HepG2 (cell line): ENCODE results near the gene TRMU. TPM values are rescaled to one million over a fixed set of nuclear protein-coding genes. Genes with fewer than 3 reads are reported as not detected.

ENCODE experiments used
- ATAC-seq: fragments of 200-7000 bp; cut with Tn5 transposase; 3 replicates; pipeline ENCODE4 v1.9.1; 2020; ENCODE audit warnings: mild to moderate bottlenecking, moderate library complexity
- BruUV-seq: library from RNA; stranded (reverse); fragments of 400-500 nt; replicated peaks from 2 replicates; lab custom pipeline; 2021; lab: Mats Ljungman, UMichigan
- CTCF ChIA-PET: fragments of 300-600 bp; formaldehyde crosslinking; extraction: SDS; loops from one replicate; lab custom pipeline; 2021; ENCODE audit warnings: low total read pairs, inconsistent platforms, low intra/inter-chr PET ratio; lab: Yijun Ruan, JAX
- POLR2A ChIA-PET: fragments of 350-600 bp; sonication (Branson Sonifier 250); formaldehyde crosslinking; loops from one replicate; lab custom pipeline; 2020; ENCODE audit warnings: antibody characterized with exemption, inconsistent platforms; lab: Yijun Ruan, JAX
- DNase-seq: peaks from one replicate; pipeline ENCODE4 v3.0.0-alpha.2; 2015; ENCODE audit warnings: low spot score
- FAIRE-seq: peaks from 3 replicates; lab custom pipeline; 2011; peaks lifted over from hg19 to GRCh38; lab: Jason Lieb, UNC
- H2AFZ ChIP-seq: one replicate; pipeline ENCODE4 v1.6.1; 2011; ENCODE audit warnings: low read length, inconsistent platforms
- H3K27ac ChIP-seq: fragments of 300-600 bp; 3 replicates; pipeline ENCODE4 v1.8.0; 2011; ENCODE audit warnings: mixed run types, mild to moderate bottlenecking, mixed read lengths, low read length, inconsistent platforms; ENCODE audit not compliant: insufficient read depth; ENCODE audit errors: extremely low read length
- H3K27me3 ChIP-seq, 2 experiments: fragments of 200-600 bp in 1 of 2; 2 replicates in 1 of 2; 3 replicates in 1 of 2; pipeline versions ENCODE4 v1.6.0 to v1.8.0; 2011; ENCODE audit warnings: low read length in 2 of 2, mild to moderate bottlenecking in 2 of 2, moderate library complexity in 2 of 2, inconsistent platforms in 1 of 2; ENCODE audit not compliant: insufficient read depth in 2 of 2, control insufficient read depth in 1 of 2
- H3K36me3 ChIP-seq, 2 experiments: fragments of 200-600 bp in 1 of 2; replicated peaks in 1 of 2; 2 replicates in 1 of 2; 3 replicates in 1 of 2; pipeline versions ENCODE4 v1.5.1 to v1.8.0; 2011; ENCODE audit warnings: low read length in 2 of 2, inconsistent platforms in 1 of 2; ENCODE audit not compliant: insufficient read depth in 2 of 2, control insufficient read depth in 1 of 2
- H3K4me1 ChIP-seq: 2 replicates; pipeline ENCODE4 v1.5.1; 2012; ENCODE audit warnings: low read length, inconsistent platforms; ENCODE audit not compliant: insufficient read depth
- H3K4me2 ChIP-seq: 2 replicates; pipeline ENCODE4 v1.6.0; 2011; ENCODE audit warnings: low read depth, low read length, inconsistent platforms
- H3K4me3 ChIP-seq, 3 experiments: fragments of 200-600 bp in 1 of 3; sonication (generic), shearing (Covaris generic) in 1 of 3; replicated peaks in 1 of 3; 2 replicates each; pipeline ENCODE4 v1.5.1; 2011 to 2016; ENCODE audit warnings: low read length in 3 of 3, inconsistent platforms in 2 of 3, low read depth in 2 of 3, mild to moderate bottlenecking in 2 of 3, control low read depth in 1 of 3, mixed read lengths in 1 of 3; ENCODE audit not compliant: insufficient read depth in 1 of 3
- H3K79me2 ChIP-seq: one replicate; pipeline ENCODE4 v1.6.1; 2011; ENCODE audit warnings: low read length, inconsistent platforms; ENCODE audit not compliant: insufficient read depth
- H3K9ac ChIP-seq: 2 replicates; pipeline ENCODE4 v1.6.0; 2011; ENCODE audit warnings: mild to moderate bottlenecking, low read depth, low read length, inconsistent platforms; ENCODE audit not compliant: insufficient read depth
- H3K9me3 ChIP-seq: 2 replicates; pipeline ENCODE4 v1.5.1; 2012; ENCODE audit warnings: mild to moderate bottlenecking, low read length
- H4K20me1 ChIP-seq: 2 replicates; pipeline ENCODE4 v1.6.0; 2011; ENCODE audit warnings: inconsistent platforms, mild to moderate bottlenecking, low read length, moderate library complexity; ENCODE audit not compliant: insufficient read depth
- HCFC1 ChIP-seq: fragments of 150-350 bp; IDR thresholded peaks from 2 replicates; pipeline ENCODE4 v1.6.1; 2014; ENCODE audit warnings: low read depth, low read length
- PCBP1 ChIP-seq: fragments of 200-400 bp; formaldehyde crosslinking; IDR thresholded peaks from 2 replicates; pipeline ENCODE4 v1.6.1; 2017; ENCODE audit warnings: mild to moderate bottlenecking, low read depth, low read length, borderline replicate concordance
- POLR2A ChIP-seq, 2 experiments: IDR thresholded peaks; 2 replicates each; pipeline ENCODE4 v1.6.1; 2011; ENCODE audit warnings: low read depth in 2 of 2, low read length in 2 of 2, mild to moderate bottlenecking in 1 of 2, moderate library complexity in 1 of 2; ENCODE audit not compliant: insufficient read depth in 1 of 2
- ZFP82 ChIP-seq: sonication (generic); formaldehyde crosslinking; IDR thresholded peaks from 2 replicates; pipeline ENCODE4 v1.5.1; 2020; ENCODE audit warnings: mild to moderate bottlenecking, missing genetic modification reagents, borderline replicate concordance
- ZNF674 ChIP-seq: sonication (generic); formaldehyde crosslinking; IDR thresholded peaks from 2 replicates; pipeline ENCODE4 v1.5.0; 2020; ENCODE audit warnings: low read depth, mild to moderate bottlenecking, missing genetic modification reagents
- ZNF687 ChIP-seq: sonication (generic); formaldehyde crosslinking; IDR thresholded peaks from 2 replicates; pipeline ENCODE4 v1.5.1; 2020; ENCODE audit warnings: mild to moderate bottlenecking, missing genetic modification reagents, moderate library complexity
- ZSCAN31 ChIP-seq: sonication (generic); formaldehyde crosslinking; IDR thresholded peaks from 2 replicates; pipeline ENCODE4 v1.5.0; 2020; ENCODE audit warnings: low read depth, mild to moderate bottlenecking, missing genetic modification reagents
- WGBS: methylation state at CpG from one replicate; pipeline ENCODE4 v1.1.6; 2017; ENCODE audit warnings: low lambda C conversion rate; 5-methylcytosine and 5-hydroxymethylcytosine counted together
- in situ Hi-C: cut with HindIII; loops from 2 replicates; pipeline ENCODE4 v1.10.0; 2017; ENCODE audit warnings: low pct_unique_long_range_greater_than_20kb; ENCODE audit not compliant: extremely low pct_ligation_motif_present
- intact Hi-C: fragments of 100-400 bp; cut with micrococcal nuclease; formaldehyde crosslinking; loops from one replicate; pipeline ENCODE4 v1.10.0; 2022; ENCODE audit not compliant: unreplicated experiment
- polyA plus RNA-seq, 8 experiments: library from polyadenylated mRNA; depleted of rRNA in 3 of 8; stranded (reverse) in 7 of 8; unstranded in 1 of 8; fragments of >200 nt; fragmentation: Illumina TruSeq in 4 of 8; extraction: Trizol in 4 of 8; gene quantifications; 2 replicates each; pipeline versions ENCODE4 v1.2.1 to v1.2.3, GENCODE V29; 2011 to 2016; ENCODE audit warnings: low read depth in 4 of 8, missing spikeins in 1 of 8, mixed read lengths in 1 of 8; ENCODE audit not compliant: insufficient read depth in 1 of 8
- total RNA-seq, 5 experiments: library from RNA; depleted of rRNA; stranded (reverse); fragments of >200 nt; fragmentation: Illumina TruSeq; extraction: Trizol; gene quantifications; 2 replicates each; pipeline ENCODE4 v1.2.3, GENCODE V29; 2016; ENCODE audit warnings: low read depth in 1 of 5

TRMU gene
- total and polyA plus RNA-seq, 2 of the 13 experiments (the other 11 are each of a cell fraction or from before 2014, with no cell fraction given), result 31.0 to 50.2 TPM

GRCh38 chr22:46366327-46366731 is 30.8 kb downstream of the TRMU start:
- CTCF ChIA-PET, result interaction anchor here (2.3 to 3.0 kb wide), 2 partner anchors 24 to 176 kb away, joined by 15 to 48 read pairs; no protein-coding TSS in a partner anchor
- FAIRE-seq, result no peak

More at GRCh38 chr22:46366327-46366731, 30.8 kb downstream of the TRMU start:
- no peak overlapping the region for H3K4me3 ChIP-seq
- H3K9ac ChIP-seq, result no peak overlapping the region
- DNase-seq (no peak), ATAC-seq (no peak)
- no peak overlapping the region for H3K27ac ChIP-seq
- H3K9me3 ChIP-seq, result no peaks in the 10 kb centered on the region
- no peak overlapping the region for H2AFZ ChIP-seq
- H3K4me2 ChIP-seq, result no peak overlapping the region
- POLR2A ChIA-PET, result no interaction called here
- H4K20me1 ChIP-seq, result no peaks in the 10 kb centered on the region
- no peaks in the 10 kb centered on the region for H3K36me3 ChIP-seq
- in situ Hi-C loops, result loop anchor here (5.0 kb wide), 2 partner anchors 76 to 171 kb away; partner anchors contain the start of gene CELSR1
- H3K27me3 ChIP-seq, result no peaks in the 10 kb centered on the region
- no TSS peak for BruUV-seq
- WGBS, result 99% methylated on average over 11 of the region's 19 CpGs
- peaks cover 50% of the 10 kb centered on the region for H3K4me1 ChIP-seq
- H3K79me2 ChIP-seq, result no peaks in the 10 kb centered on the region
- intact Hi-C loops, result no loop called here
- TF ChIP-seq PCBP1 (0 out of 2 replicates have a peak, but pooled peaks have one; percentile 74), ZFP82 (no peak), ZNF674 (CRISPR knock-in tag) (no peak), ZSCAN31 (CRISPR knock-in tag) (no peak), ZNF687 (no peak), POLR2A (IDR thresholded peaks at IDR 0.05; ENCODE audit: insufficient read depth in 1 of 2, low read depth in 2 of 2, low read length in 2 of 2) (no peak), HCFC1 (no peak)
